PC-3 (cell line): Measurements from ENCODE around the gene CKS2.

Experiments used
- CTCF ChIP-seq: fragments of 300-600 bp; sonication (generic); conservative IDR thresholded peaks from 2 replicates; pipeline ENCODE4 v1.5.1; 2017; ENCODE audit warnings: antibody characterized with exemption, low read depth, mild to moderate bottlenecking, low read length
- EZH2 ChIP-seq: fragments of 300-600 bp; sonication (generic); IDR thresholded peaks from one replicate; pipeline ENCODE4 v1.6.1; 2017; ENCODE audit warnings: antibody characterized with exemption, mild to moderate bottlenecking, low read length; ENCODE audit not compliant: unreplicated experiment
- EZH2phosphoT487 ChIP-seq: fragments of 300-600 bp; sonication (generic); IDR thresholded peaks from 2 replicates; pipeline ENCODE4 v1.6.1; 2018; ENCODE audit warnings: mild to moderate bottlenecking, antibody characterized with exemption, low read length, borderline replicate concordance

GRCh38 chr9:89323390-89323789 lies 12.4 kb downstream of the CKS2 start:
- TF ChIP-seq EZH2 (no peak), CTCF (no peak), EZH2phosphoT487 (no peak)
